Activated CD8-positive, alpha-beta memory T cell treated with anti-CD3 and anti-CD28 coated beads, Interleukin-2, amount 50 U/mL, for 24 hours (primary cell): ENCODE results near the gene SLC9A7.
"Not testable (repeated sequence)": the region's sequence is repeated elsewhere in the genome, so short reads cannot be mapped to it uniquely, and the experiment has no call there.

ENCODE experiments used
- DNase-seq: peaks from one replicate; pipeline ENCODE4 v3.0.0-alpha.2; 2020; ENCODE audit errors: extremely low read depth

Gene SLC9A7

GRCh38 chrX:46758956-46759644 lies at the start of gene SLC9A7:
SLC9A7 (minus strand) TSS chrX:46759118; CDS start chrX:46759029, 89 bp downstream.
- peak; percentile 37 for DNase-seq

GRCh38 chrX:46805270-46805669 lies 46.4 kb upstream of the SLC9A7 start:
- DNase-seq: no peak

- DNase-seq: no peak
Measured at GRCh38 chrX:46803140-46803539, 44.2 kb upstream of the SLC9A7 start.

- peak; percentile 8 for DNase-seq
Measured at GRCh38 chrX:46796574-46797191, 37.8 kb upstream of the SLC9A7 start.

GRCh38 chrX:46793386-46794143 lies 34.6 kb upstream of the SLC9A7 start:
- DNase-seq: no peak

GRCh38 chrX:46792810-46793188 lies 33.9 kb upstream of the SLC9A7 start:
- no peak for DNase-seq

GRCh38 chrX:46791927-46792809 lies 33.2 kb upstream of the SLC9A7 start:
- no peak for DNase-seq

- DNase-seq: no peak
Measured at GRCh38 chrX:46788902-46789301, 30.0 kb upstream of the SLC9A7 start.

- not testable (repeated sequence) for DNase-seq
Measured at GRCh38 chrX:46784437-46784836, 25.5 kb upstream of the SLC9A7 start.

GRCh38 chrX:46782034-46782433 lies 23.1 kb upstream of the SLC9A7 start:
- no peak for DNase-seq

GRCh38 chrX:46777971-46778810 lies 19.3 kb upstream of the SLC9A7 start:
- no peak for DNase-seq

GRCh38 chrX:46770817-46771163 lies 11.9 kb upstream of the SLC9A7 start:
- DNase-seq: no peak

- DNase-seq: no peak
Measured at GRCh38 chrX:46770000-46770816, 11.3 kb upstream of the SLC9A7 start.

- DNase-seq: no peak
Measured at GRCh38 chrX:46762963-46763362, 4.0 kb upstream of the SLC9A7 start.

- no peak for DNase-seq
Measured at GRCh38 chrX:46759645-46759974, 692 bp upstream of the SLC9A7 start.

GRCh38 chrX:46758163-46758955 lies 559 bp downstream of the SLC9A7 start:
- DNase-seq: no peak

- DNase-seq: no peak
Measured at GRCh38 chrX:46757593-46757992, 1.3 kb downstream of the SLC9A7 start.

GRCh38 chrX:46757052-46757451 lies 1.9 kb downstream of the SLC9A7 start:
- no peak for DNase-seq

GRCh38 chrX:46755671-46756070 lies 3.2 kb downstream of the SLC9A7 start:
- no peak for DNase-seq
